HFFc6 (cell line): Measurements from ENCODE around the gene NUP210. TPM values are rescaled to one million over a fixed set of nuclear protein-coding genes. Genes with fewer than 3 reads are reported as not detected.

Experiments used
- DNase-seq: peaks from one replicate; pipeline ENCODE4 v3.0.0-alpha.2; 2018
- H3K27ac Mint-ChIP-seq: 2 replicates; pipeline ENCODE4 v1.8.0; 2020; ENCODE audit warnings: mild to moderate bottlenecking, mixed read lengths
- H3K27me3 Mint-ChIP-seq: 2 replicates; pipeline ENCODE4 v1.8.0; 2021; ENCODE audit warnings: mild to moderate bottlenecking, moderate library complexity, mixed read lengths; ENCODE audit not compliant: insufficient read depth
- H3K36me3 Mint-ChIP-seq: 2 replicates; pipeline ENCODE4 v1.8.0; 2021; ENCODE audit warnings: low read depth, mixed read lengths
- H3K4me1 Mint-ChIP-seq: 2 replicates; pipeline ENCODE4 v1.8.0; 2020; ENCODE audit warnings: low read depth, mixed read lengths
- H3K4me3 Mint-ChIP-seq: 2 replicates; pipeline ENCODE4 v1.8.0; 2020; ENCODE audit warnings: mild to moderate bottlenecking, moderate library complexity, mixed read lengths
- H3K9me3 Mint-ChIP-seq: 2 replicates; pipeline ENCODE4 v1.8.0; 2020; ENCODE audit warnings: mild to moderate bottlenecking, mixed read lengths
- CTCF ChIP-seq: fragments of 200-600 bp; sonication (generic); IDR thresholded peaks from 2 replicates; pipeline ENCODE4 v1.5.0; 2021; ENCODE audit warnings: antibody characterized with exemption, mild to moderate bottlenecking
- total RNA-seq, 6 experiments: library from RNA; stranded (reverse); fragmentation: NEBNext Ultra II Directional; extraction: Animal tissue kit (Norgen Biotek cat#: 25700); gene quantifications; 2 replicates in 1 of 6; 3 replicates in 5 of 6; pipeline ENCODE4 v1.2.3, GENCODE V29; 2021

Gene NUP210
- total RNA-seq, 6 experiments from 2014 or later: 0.33 to 3.4 (median 3.1) TPM

GRCh38 chr3:13345284-13345683 lies 74.8 kb downstream of the NUP210 start:
- TF ChIP-seq CTCF: no peak
- H3K4me1 Mint-ChIP-seq: peaks cover 8% of the 10 kb centered on the region
- H3K27me3 Mint-ChIP-seq: peaks cover 47% of the 10 kb centered on the region
- no peaks in the 10 kb centered on the region for H3K9me3 Mint-ChIP-seq
- H3K36me3 Mint-ChIP-seq: no peaks in the 10 kb centered on the region
- no peak overlapping the region for H3K27ac Mint-ChIP-seq
- H3K4me3 Mint-ChIP-seq: no peak overlapping the region
- no peak for DNase-seq

GRCh38 chr3:13344663-13345062 lies 75.5 kb downstream of the NUP210 start:
- no peaks in the 10 kb centered on the region for H3K9me3 Mint-ChIP-seq
- TF ChIP-seq CTCF: no peak
- no peak overlapping the region for H3K4me3 Mint-ChIP-seq
- H3K27ac Mint-ChIP-seq: no peak overlapping the region
- peaks cover 8% of the 10 kb centered on the region for H3K4me1 Mint-ChIP-seq
- no peak for DNase-seq
- H3K36me3 Mint-ChIP-seq: no peaks in the 10 kb centered on the region
- H3K27me3 Mint-ChIP-seq: peaks cover 49% of the 10 kb centered on the region

GRCh38 chr3:13343601-13344000 lies 76.5 kb downstream of the NUP210 start:
- Mint-ChIP-seq H3K9me3 (no peaks in the 10 kb centered on the region), H3K27me3 (peaks cover 51% of the 10 kb centered on the region), H3K4me3 (no peak overlapping the region), H3K4me1 (peaks cover 6% of the 10 kb centered on the region), H3K27ac (no peak overlapping the region), H3K36me3 (no peaks in the 10 kb centered on the region)
- no peak for TF ChIP-seq CTCF
- no peak for DNase-seq

GRCh38 chr3:13341229-13341905 lies 78.8 kb downstream of the NUP210 start:
- Mint-ChIP-seq H3K9me3 (no peaks in the 10 kb centered on the region), H3K4me3 (no peak overlapping the region), H3K27ac (no peak overlapping the region), H3K4me1 (no peaks in the 10 kb centered on the region), H3K27me3 (peaks cover 54% of the 10 kb centered on the region), H3K36me3 (no peaks in the 10 kb centered on the region)
- no peak for TF ChIP-seq CTCF
- DNase-seq: no peak

GRCh38 chr3:13339833-13340232 lies 80.3 kb downstream of the NUP210 start:
- no peak for DNase-seq
- Mint-ChIP-seq H3K27ac (no peak overlapping the region), H3K27me3 (peaks cover 52% of the 10 kb centered on the region), H3K36me3 (no peaks in the 10 kb centered on the region), H3K4me1 (no peaks in the 10 kb centered on the region), H3K4me3 (no peak overlapping the region), H3K9me3 (no peaks in the 10 kb centered on the region)
- TF ChIP-seq CTCF: no peak
